Measurements from ENCODE around the gene FBXO48. TPM values are rescaled to one million over a fixed set of nuclear protein-coding genes. Genes with fewer than 3 reads are reported as not detected.

The FBXO48 gene
- total and polyA plus RNA-seq, 12 donors, result 0.27 to 1.2 (median 0.86) TPM

DNA sequence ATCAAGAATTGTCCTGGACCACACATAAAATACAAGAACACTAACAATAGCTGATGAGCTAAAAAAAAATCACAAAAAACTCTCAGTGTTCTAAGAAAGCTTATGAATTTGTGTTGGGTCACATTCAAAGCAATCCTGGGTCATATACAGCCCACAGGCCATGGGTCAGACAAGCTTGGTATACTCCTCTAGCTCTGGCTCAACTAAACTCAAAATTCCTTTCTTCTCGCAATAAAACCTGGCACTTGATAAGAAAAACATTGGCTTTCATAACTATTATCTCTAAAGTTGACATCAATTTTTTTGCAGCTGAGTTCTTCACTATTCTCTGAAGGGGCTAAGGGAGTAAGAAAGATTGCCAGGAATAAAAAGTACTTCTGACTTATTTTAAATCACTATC, 38.3 kb downstream of the FBXO48 start:
- TF ChIP-seq, protein P1, sequence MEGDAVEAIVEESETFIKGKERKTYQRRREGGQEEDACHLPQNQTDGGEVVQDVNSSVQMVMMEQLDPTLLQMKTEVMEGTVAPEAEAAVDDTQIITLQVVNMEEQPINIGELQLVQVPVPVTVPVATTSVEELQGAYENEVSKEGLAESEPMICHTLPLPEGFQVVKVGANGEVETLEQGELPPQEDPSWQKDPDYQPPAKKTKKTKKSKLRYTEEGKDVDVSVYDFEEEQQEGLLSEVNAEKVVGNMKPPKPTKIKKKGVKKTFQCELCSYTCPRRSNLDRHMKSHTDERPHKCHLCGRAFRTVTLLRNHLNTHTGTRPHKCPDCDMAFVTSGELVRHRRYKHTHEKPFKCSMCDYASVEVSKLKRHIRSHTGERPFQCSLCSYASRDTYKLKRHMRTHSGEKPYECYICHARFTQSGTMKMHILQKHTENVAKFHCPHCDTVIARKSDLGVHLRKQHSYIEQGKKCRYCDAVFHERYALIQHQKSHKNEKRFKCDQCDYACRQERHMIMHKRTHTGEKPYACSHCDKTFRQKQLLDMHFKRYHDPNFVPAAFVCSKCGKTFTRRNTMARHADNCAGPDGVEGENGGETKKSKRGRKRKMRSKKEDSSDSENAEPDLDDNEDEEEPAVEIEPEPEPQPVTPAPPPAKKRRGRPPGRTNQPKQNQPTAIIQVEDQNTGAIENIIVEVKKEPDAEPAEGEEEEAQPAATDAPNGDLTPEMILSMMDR (IDR thresholded peaks at IDR 0.05), result no peak
- intact Hi-C loops (cut with DNase I), result loop anchor here in 1 of 10 donors (5.0 kb wide), 1 partner anchor 46 kb away; no protein-coding TSS in a partner anchor
- no peaks in the 10 kb centered on the region for H3K27me3 ChIP-seq
- H3K4me1 ChIP-seq, result peaks cover 0 to 54% (median 10%) of the 10 kb centered on the region in 9 donors
- DNase-seq (no peak), ATAC-seq (no peak)
- no peak overlapping the region for H3K4me3 ChIP-seq
- no peaks in the 10 kb centered on the region for H3K9me3 ChIP-seq
- no peaks in the 10 kb centered on the region for H3K36me3 ChIP-seq
- H3K27ac ChIP-seq, result no peak overlapping the region
- WGBS, 2 donors, result 66 to 68% methylated on average over 1 of the region's 1 CpG

- intact Hi-C loops (cut with DNase I), result loop anchor here in 1 of 10 donors (5.0 kb wide), 1 partner anchor 46 kb away; no protein-coding TSS in a partner anchor
- Histone ChIP-seq H3K4me1 (peaks cover 0 to 59% (median 10%) of the 10 kb centered on the region in 9 donors), H3K9me3 (no peaks in the 10 kb centered on the region), H3K27ac (no peak overlapping the region), H3K36me3 (no peaks in the 10 kb centered on the region), H3K27me3 (no peaks in the 10 kb centered on the region), H3K4me3 (no peak overlapping the region)
- WGBS, 2 donors, result 24 to 34% methylated on average over 4 of the region's 4 CpGs
- ATAC-seq, result no peak
- no peak for DNase-seq
- TF ChIP-seq, protein P1 (IDR thresholded peaks at IDR 0.05), result no peak
These were observed 39.0 kb downstream of the FBXO48 start for GRCh38 chr2:68428126-68428525.

- DNase-seq (no peak), ATAC-seq (no peak)
- H3K9me3 ChIP-seq, result no peaks in the 10 kb centered on the region
- H3K27me3 ChIP-seq, result no peaks in the 10 kb centered on the region
- H3K4me3 ChIP-seq, result no peak overlapping the region
- intact Hi-C loops (cut with DNase I), result loop anchor here in 1 of 10 donors (5.0 kb wide), 1 partner anchor 45 kb away; no protein-coding TSS in a partner anchor
- peaks cover 0 to 59% (median 10%) of the 10 kb centered on the region in 9 donors for H3K4me1 ChIP-seq
- WGBS, 2 donors, result 88 to 91% methylated on average over 10 of the region's 10 CpGs
- peak overlapping the region in 1 of 10 donors; percentile 59 for H3K27ac ChIP-seq
- no peaks in the 10 kb centered on the region for H3K36me3 ChIP-seq
- TF ChIP-seq, protein P1 (IDR thresholded peaks at IDR 0.05), result no peak
These were observed 40.1 kb downstream of the FBXO48 start for GRCh38 chr2:68426848-68427579.

DNA sequence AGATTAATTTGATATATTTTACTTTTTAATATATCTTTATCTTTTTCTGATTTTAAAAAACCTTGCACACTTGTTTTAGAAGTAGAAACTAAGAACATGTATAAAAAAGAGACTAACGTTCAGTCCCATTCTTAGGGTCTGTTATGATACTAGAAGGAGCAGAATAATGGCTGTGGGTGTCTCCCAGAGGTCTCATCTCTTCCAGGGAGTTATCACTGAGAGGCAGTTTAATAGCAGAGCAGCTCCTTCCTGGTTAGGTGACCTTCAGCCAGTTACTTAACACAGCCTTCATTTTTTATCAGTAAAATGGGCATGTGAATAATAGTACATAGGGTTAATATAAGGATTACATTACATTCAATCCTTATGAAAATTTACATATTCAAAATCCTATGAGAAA, 40.6 kb downstream of the FBXO48 start:
- 90 to 95% methylated on average over 1 of the region's 1 CpG for WGBS, 2 donors
- intact Hi-C loops (cut with DNase I), result loop anchor here in 1 of 10 donors (5.0 kb wide), 1 partner anchor 44 kb away; no protein-coding TSS in a partner anchor

More for the DNA sequence above, 40.6 kb downstream of the FBXO48 start:
- peak overlapping the region in 1 of 10 donors; percentile 59 for H3K27ac ChIP-seq
- H3K9me3 ChIP-seq, result no peaks in the 10 kb centered on the region
- no peaks in the 10 kb centered on the region for H3K36me3 ChIP-seq
- no peak for ATAC-seq
- TF ChIP-seq, protein P1 (IDR thresholded peaks at IDR 0.05), result no peak
- H3K4me1 ChIP-seq, result peaks cover 0 to 59% (median 10%) of the 10 kb centered on the region in 9 donors
- H3K27me3 ChIP-seq, result no peaks in the 10 kb centered on the region
- H3K4me3 ChIP-seq, result no peak overlapping the region
- no peak for DNase-seq
